IMR-90 (cell line): ENCODE results near the gene IREB2. TPM values are rescaled to one million over a fixed set of nuclear protein-coding genes. Genes with fewer than 3 reads are reported as not detected.

Experiments used
- ATAC-seq: fragments of 200-7000 bp; cut with Tn5 transposase; 2 replicates; pipeline ENCODE4 v1.9.1; 2020; ENCODE audit warnings: low read depth, mild to moderate bottlenecking, moderate library complexity
- BruUV-seq: library from RNA; stranded (reverse); fragments of 400-500 nt; replicated peaks from 2 replicates; lab custom pipeline; 2021; lab: Mats Ljungman, UMichigan
- CTCF ChIA-PET: fragments of 300-600 bp; formaldehyde crosslinking; extraction: SDS; loops from one replicate; lab custom pipeline; 2021; ENCODE audit warnings: antibody characterized with exemption; lab: Yijun Ruan, JAX
- POLR2A ChIA-PET: fragments of 300-600 bp; sonication (Branson Sonifier 250); formaldehyde crosslinking; loops from one replicate; lab custom pipeline; 2022; ENCODE audit warnings: antibody characterized with exemption; ENCODE audit not compliant: unreplicated experiment; lab: Charles Lee
- DNase-seq: peaks from one replicate; pipeline ENCODE4 v3.0.0; 2013
- H2AFZ ChIP-seq: replicated peaks from 2 replicates; pipeline ENCODE3; 2013; ENCODE audit warnings: low read length, mild to moderate bottlenecking; ENCODE audit not compliant: poor library complexity
- H2AK5ac ChIP-seq: 2 replicates; pipeline ENCODE4 v1.6.1; 2013; ENCODE audit warnings: low read depth, low read length, inconsistent platforms
- H2AK9ac ChIP-seq: replicated peaks from 2 replicates; pipeline ENCODE3; 2013; ENCODE audit warnings: mild to moderate bottlenecking, low read depth, low read length, moderate library complexity; ENCODE audit not compliant: poor library complexity
- H2BK120ac ChIP-seq: 2 replicates; pipeline ENCODE4 v1.6.1; 2013; ENCODE audit warnings: low read depth, low read length, inconsistent platforms
- H2BK15ac ChIP-seq: 3 replicates; pipeline ENCODE4 v1.6.1; 2013; ENCODE audit warnings: low read depth, low read length, inconsistent platforms
- H2BK20ac ChIP-seq: 2 replicates; pipeline ENCODE4 v1.6.1; 2013; ENCODE audit warnings: low read depth, mild to moderate bottlenecking, inconsistent platforms, low read length, moderate library complexity
- H2BK5ac ChIP-seq: 2 replicates; pipeline ENCODE4 v1.6.1; 2013; ENCODE audit warnings: mild to moderate bottlenecking, low read depth, low read length, inconsistent platforms; ENCODE audit not compliant: poor library complexity, severe bottlenecking
- H3K14ac ChIP-seq: replicated peaks from 2 replicates; pipeline ENCODE4 v1.6.1; 2013; ENCODE audit warnings: low read depth, low read length, inconsistent platforms
- H3K18ac ChIP-seq: 2 replicates; pipeline ENCODE4 v1.6.1; 2013; ENCODE audit warnings: low read depth, low read length, control low read depth
- H3K23ac ChIP-seq: 2 replicates; pipeline ENCODE4 v1.6.1; 2013; ENCODE audit warnings: low read depth, low read length, inconsistent platforms
- H3K27ac ChIP-seq: 2 replicates; pipeline ENCODE4 v1.5.1; 2013; ENCODE audit warnings: mild to moderate bottlenecking, control low read depth, low read length; ENCODE audit not compliant: insufficient read depth
- H3K27me3 ChIP-seq: 2 replicates; pipeline ENCODE4 v1.6.1; 2013; ENCODE audit warnings: low read length; ENCODE audit not compliant: control insufficient read depth, insufficient read depth
- H3K36me3 ChIP-seq: 2 replicates; pipeline ENCODE4 v1.6.1; 2013; ENCODE audit warnings: low read length, mixed read lengths; ENCODE audit not compliant: control insufficient read depth, insufficient read depth
- H3K4ac ChIP-seq: 2 replicates; pipeline ENCODE4 v1.6.1; 2013; ENCODE audit warnings: low read depth, low read length, inconsistent platforms
- H3K4me1 ChIP-seq: 2 replicates; pipeline ENCODE4 v1.6.1; 2013; ENCODE audit warnings: low read length, mixed read lengths; ENCODE audit not compliant: control insufficient read depth, insufficient read depth
- H3K4me2 ChIP-seq: 2 replicates; pipeline ENCODE4 v1.6.1; 2013; ENCODE audit warnings: low read depth, mild to moderate bottlenecking, control low read depth, low read length, moderate library complexity
- H3K4me3 ChIP-seq: 2 replicates; pipeline ENCODE4 v1.5.1; 2013; ENCODE audit warnings: low read depth, mild to moderate bottlenecking, control low read depth, low read length, moderate library complexity; ENCODE audit not compliant: insufficient read depth
- H3K56ac ChIP-seq: 2 replicates; pipeline ENCODE4 v1.6.1; 2013; ENCODE audit warnings: low read length, inconsistent platforms; ENCODE audit not compliant: insufficient read depth; ENCODE audit errors: extremely low read depth
- H3K79me1 ChIP-seq, 2 experiments: 2 replicates each; pipeline ENCODE4 v1.6.1; 2013; ENCODE audit warnings: low read length in 2 of 2, inconsistent platforms in 1 of 2, low read depth in 1 of 2
- H3K9ac ChIP-seq: 2 replicates; pipeline ENCODE4 v1.6.1; 2013; ENCODE audit warnings: low read depth, low read length, control low read depth
- H3K9me1 ChIP-seq: 2 replicates; pipeline ENCODE4 v1.6.1; 2013; ENCODE audit warnings: low read length, inconsistent platforms; ENCODE audit not compliant: insufficient read depth
- H3K9me3 ChIP-seq: 2 replicates; pipeline ENCODE4 v1.6.1; 2013; ENCODE audit warnings: low read length; ENCODE audit not compliant: control insufficient read depth, insufficient read depth
- H4K20me1 ChIP-seq: 2 replicates; pipeline ENCODE4 v1.6.1; 2013; ENCODE audit warnings: low read length, inconsistent platforms; ENCODE audit not compliant: insufficient read depth
- H4K5ac ChIP-seq: 2 replicates; pipeline ENCODE4 v1.6.1; 2013; ENCODE audit warnings: mild to moderate bottlenecking, low read depth, low read length, control low read depth
- H4K8ac ChIP-seq, 2 experiments: 2 replicates each; pipeline ENCODE4 v1.6.1; 2013; ENCODE audit warnings: low read depth in 2 of 2, low read length in 2 of 2, control low read depth in 1 of 2, inconsistent platforms in 1 of 2
- H4K91ac ChIP-seq: 2 replicates; pipeline ENCODE4 v1.6.1; 2013; ENCODE audit warnings: low read depth, low read length, inconsistent platforms; ENCODE audit not compliant: insufficient read depth
- MAFK ChIP-seq: IDR thresholded peaks from 2 replicates; pipeline ENCODE4 v1.6.1; 2012; ENCODE audit warnings: low read depth, low read length, improper control_type of control experiment
- NFE2L2 ChIP-seq: fragments of 150-350 bp; IDR thresholded peaks from 2 replicates; pipeline ENCODE4 v1.6.1; 2016; ENCODE audit warnings: low read depth, mild to moderate bottlenecking, low read length
- WGBS, 2 experiments: methylation state at CpG; one replicate each; pipeline versions ENCODE4 v1.1.5 to v1.1.7; 2013; ENCODE audit warnings: missing lambda C conversion rate in 2 of 2; ENCODE audit not compliant: insufficient read length in 1 of 2; ENCODE audit errors: extremely low coverage in 2 of 2; 5-methylcytosine and 5-hydroxymethylcytosine counted together
- dilution Hi-C: fragments of 300-500 bp; cut with HindIII; formaldehyde crosslinking; loops from one replicate; pipeline ENCODE4 v1.14.3; 2018; ENCODE audit warnings: low sequenced_read_pairs; ENCODE audit not compliant: unreplicated experiment
- in situ Hi-C: fragments of 300-500 bp; cut with MboI; formaldehyde crosslinking; loops from 3 replicates; pipeline ENCODE4 v1.14.3; 2019; ENCODE audit warnings: low sequenced_read_pairs, inconsistent platforms, mixed read lengths
- intact Hi-C: fragments of 100-400 bp; cut with micrococcal nuclease; formaldehyde crosslinking; loops from 2 replicates; pipeline ENCODE4 v1.10.0; 2022
- polyA plus RNA-seq, 3 experiments: library from polyadenylated mRNA; depleted of rRNA; stranded (reverse); fragments of >200 nt; gene quantifications; 2 replicates each; pipeline ENCODE4 v1.2.3, GENCODE V29; 2012; ENCODE audit warnings: low replicate concordance in 1 of 3
- total RNA-seq: library from RNA; depleted of rRNA; stranded (reverse); fragments of >200 nt; gene quantifications from 2 replicates; pipeline ENCODE4 v1.2.3, GENCODE V29; 2012

IREB2 gene
- total and polyA plus RNA-seq, 2 of the 4 experiments (the other 2 are of a cell fraction), result 12.2 to 13.5 TPM

GRCh38 chr15:78449220-78449999, 11.4 kb downstream of the IREB2 start:
- H3K27ac ChIP-seq, result no peak overlapping the region
- TF ChIP-seq MAFK (peak; percentile 92), NFE2L2 (no peak)
- intact Hi-C loops, result no loop called here
- DNase-seq (no peak), ATAC-seq (no peak)
- no peaks in the 10 kb centered on the region for H3K9me3 ChIP-seq
- H3K4me3 ChIP-seq, result no peak overlapping the region
- in situ Hi-C loops, result loop anchor here (25.0 kb wide), 1 partner anchor 487 kb away; no protein-coding TSS in a partner anchor
- no peak overlapping the region for H2AK5ac ChIP-seq
- H2BK5ac ChIP-seq, result no peak overlapping the region
- peak overlapping the region; percentile 2; the same call in 1 of the 2 replicates for H3K4me2 ChIP-seq
- H3K36me3 ChIP-seq, result peaks cover 15% of the 10 kb centered on the region
- H3K4me1 ChIP-seq, result peaks cover 10% of the 10 kb centered on the region
- H3K79me1 ChIP-seq, result peaks cover 22 to 76% of the 10 kb centered on the region in 2 experiments
- BruUV-seq, result no TSS peak
- H3K23ac ChIP-seq, result no peak overlapping the region
- H3K27me3 ChIP-seq, result no peaks in the 10 kb centered on the region
- no peak overlapping the region for H2BK20ac ChIP-seq
- no peak overlapping the region for H3K18ac ChIP-seq
- H3K9me1 ChIP-seq, result peaks cover 17% of the 10 kb centered on the region; the same call in 1 of the 2 replicates
- H4K5ac ChIP-seq, result no peak overlapping the region
- WGBS, 2 experiments, result no CpG with 5 or more reads among the region's 8 CpGs
- no peak overlapping the region for H3K14ac ChIP-seq
- H3K9ac ChIP-seq, result no peak overlapping the region
- no peak overlapping the region for H2AK9ac ChIP-seq
- no peak overlapping the region for H2BK120ac ChIP-seq
- H3K4ac ChIP-seq, result no peak overlapping the region
- no peak overlapping the region for H2AFZ ChIP-seq
- H4K20me1 ChIP-seq, result peaks cover 80% of the 10 kb centered on the region
- no peak overlapping the region for H4K91ac ChIP-seq
- CTCF ChIA-PET, result interaction anchor here (0.6 to 0.7 kb wide), 2 partner anchors 113 to 285 kb away, joined by 3 read pairs; no protein-coding TSS in a partner anchor
- no peak overlapping the region for H3K56ac ChIP-seq
- dilution Hi-C loops, result no loop called here
- H2BK15ac ChIP-seq, result no peak overlapping the region
- POLR2A ChIA-PET, result interaction anchor here (0.7 kb wide), 1 partner anchor 12 kb away, joined by 3 read pairs; no protein-coding TSS in a partner anchor
- no peak overlapping the region for H4K8ac ChIP-seq
